ENCODE data around the gene MFSD2A.

Gene MFSD2A

GRCh38 chr1:39947260-39947659 is 7.7 kb upstream of the MFSD2A start:
- TF ChIP-seq TSHZ2 (CRISPR knock-in tag; IDR thresholded peaks at IDR 0.05) = no peak
- TF ChIP-seq ZNF70 (CRISPR knock-in tag; IDR thresholded peaks at IDR 0.05) = no peak
- TF ChIP-seq ARNTL (CRISPR knock-in tag; IDR thresholded peaks at IDR 0.05; ENCODE audit: borderline replicate concordance, low read depth) = no peak
- no peak for TF ChIP-seq CREB5 (CRISPR knock-in tag; IDR thresholded peaks at IDR 0.05; ENCODE audit: low read depth)
- TF ChIP-seq RARB (CRISPR knock-in tag; IDR thresholded peaks at IDR 0.05) = no peak
- TF ChIP-seq CSRNP3 (CRISPR knock-in tag; IDR thresholded peaks at IDR 0.05) = no peak
- TF ChIP-seq BACH2 (CRISPR knock-in tag; IDR thresholded peaks at IDR 0.05; ENCODE audit: borderline replicate concordance) = no peak
- no peak for TF ChIP-seq SNAI2 (CRISPR knock-in tag; IDR thresholded peaks at IDR 0.05)
- TF ChIP-seq POU6F1 (CRISPR knock-in tag; IDR thresholded peaks at IDR 0.05; ENCODE audit: borderline replicate concordance, low read depth) = no peak
- no peak for TF ChIP-seq CSDC2 (CRISPR knock-in tag; IDR thresholded peaks at IDR 0.05)
- TF ChIP-seq ESRRG (CRISPR knock-in tag; IDR thresholded peaks at IDR 0.05) = no peak
- no peak for TF ChIP-seq GLIS3 (CRISPR knock-in tag; IDR thresholded peaks at IDR 0.05)
- TF ChIP-seq ZNF565 (CRISPR knock-in tag; conservative IDR thresholded peaks at IDR 0.05; ENCODE audit: low read depth) = no peak
- TF ChIP-seq PPARA (CRISPR knock-in tag; IDR thresholded peaks at IDR 0.05; ENCODE audit: borderline replicate concordance) = no peak
- no peak for TF ChIP-seq ZNF8 (CRISPR knock-in tag; IDR thresholded peaks at IDR 0.05)
- TF ChIP-seq OSR1 (CRISPR knock-in tag; IDR thresholded peaks at IDR 0.05) = no peak
- TF ChIP-seq ISL1 (CRISPR knock-in tag; IDR thresholded peaks at IDR 0.05) = no peak
- no peak for TF ChIP-seq ZFP3 (CRISPR knock-in tag; IDR thresholded peaks at IDR 0.05)
- TF ChIP-seq ZFP30 (CRISPR knock-in tag; IDR thresholded peaks at IDR 0.05) = no peak
- no peak for ATAC-seq

- TF ChIP-seq BACH2 (CRISPR knock-in tag; IDR thresholded peaks at IDR 0.05; ENCODE audit: borderline replicate concordance) (no peak), ESRRG (CRISPR knock-in tag; IDR thresholded peaks at IDR 0.05) (no peak), GLIS3 (CRISPR knock-in tag; IDR thresholded peaks at IDR 0.05) (no peak), RARB (CRISPR knock-in tag; IDR thresholded peaks at IDR 0.05) (no peak), OSR1 (CRISPR knock-in tag; IDR thresholded peaks at IDR 0.05) (no peak), CSDC2 (CRISPR knock-in tag; IDR thresholded peaks at IDR 0.05) (no peak), ARNTL (CRISPR knock-in tag; IDR thresholded peaks at IDR 0.05; ENCODE audit: borderline replicate concordance, low read depth) (no peak), ISL1 (CRISPR knock-in tag; IDR thresholded peaks at IDR 0.05) (no peak), ZC3H10 (CRISPR knock-in tag; IDR thresholded peaks at IDR 0.05) (no peak), ZFP3 (CRISPR knock-in tag; IDR thresholded peaks at IDR 0.05) (no peak), CSRNP3 (CRISPR knock-in tag; IDR thresholded peaks at IDR 0.05) (no peak), PATZ1 (CRISPR knock-in tag; IDR thresholded peaks at IDR 0.05; ENCODE audit: borderline replicate concordance) (no peak), ZFP30 (CRISPR knock-in tag; IDR thresholded peaks at IDR 0.05) (no peak), SNAI2 (CRISPR knock-in tag; IDR thresholded peaks at IDR 0.05) (no peak), ZNF8 (CRISPR knock-in tag; IDR thresholded peaks at IDR 0.05) (no peak)
- no peak for ATAC-seq
Observed at GRCh38 chr1:39949891-39950290, 5.1 kb upstream of the MFSD2A start.
